Caco-2 (cell line): ENCODE measurements around the gene LYPD6. TPM values are rescaled to one million over a fixed set of nuclear protein-coding genes. Genes with fewer than 3 reads are reported as not detected.

Source experiments
- BruUV-seq: library from RNA; stranded (reverse); fragments of 400-500 nt; replicated peaks from 2 replicates; lab custom pipeline; 2021; lab: Mats Ljungman, UMichigan
- CTCF ChIA-PET: fragments of 300-600 bp; sonication (Branson Sonifier 250); formaldehyde crosslinking; loops from one replicate; lab custom pipeline; 2022; ENCODE audit warnings: antibody characterized with exemption; lab: Charles Lee
- POLR2A ChIA-PET: fragments of 300-600 bp; sonication (Branson Sonifier 250); formaldehyde crosslinking; loops from one replicate; lab custom pipeline; 2022; ENCODE audit warnings: antibody characterized with exemption; lab: Charles Lee
- DNase-seq, 2 experiments: peaks; one replicate each; pipeline versions ENCODE4 v3.0.0 to v3.0.0-alpha.2; 2020 to 2022
- H3K27me3 ChIP-seq: replicated peaks from 2 replicates; pipeline ENCODE4 v1.6.0; 2011; ENCODE audit warnings: low read length; ENCODE audit not compliant: control insufficient read depth, insufficient read depth
- H3K36me3 ChIP-seq: 2 replicates; pipeline ENCODE4 v1.5.1; 2011; ENCODE audit warnings: low read length; ENCODE audit not compliant: control insufficient read depth, insufficient read depth
- H3K4me1 ChIP-seq: fragments of 250-450 bp; sonication (Bioruptor Pico); 2 replicates; pipeline ENCODE4 v1.5.1; 2020; ENCODE audit warnings: mild to moderate bottlenecking
- H3K4me3 ChIP-seq: 2 replicates; pipeline ENCODE4 v1.5.1; 2011; ENCODE audit warnings: low read depth, mild to moderate bottlenecking, control low read depth, low read length
- H3K9me3 ChIP-seq: fragments of 250-450 bp; sonication (Bioruptor Pico); 2 replicates; pipeline ENCODE4 v1.5.1; 2020; ENCODE audit warnings: mild to moderate bottlenecking, moderate library complexity
- H3K27ac Mint-ChIP-seq: one replicate; pipeline ENCODE4 v1.8.0; 2022; ENCODE audit warnings: mixed read lengths; ENCODE audit not compliant: unreplicated experiment
- H3K27me3 Mint-ChIP-seq: one replicate; pipeline ENCODE4 v1.8.0; 2022; ENCODE audit warnings: mixed read lengths; ENCODE audit not compliant: insufficient read depth, unreplicated experiment
- H3K36me3 Mint-ChIP-seq: one replicate; pipeline ENCODE4 v1.8.0; 2022; ENCODE audit warnings: mild to moderate bottlenecking, mixed read lengths; ENCODE audit not compliant: insufficient read depth, unreplicated experiment
- H3K4me1 Mint-ChIP-seq: one replicate; pipeline ENCODE4 v1.8.0; 2022; ENCODE audit warnings: low read depth, mixed read lengths; ENCODE audit not compliant: unreplicated experiment
- H3K4me3 Mint-ChIP-seq: one replicate; pipeline ENCODE4 v1.8.0; 2022; ENCODE audit warnings: mild to moderate bottlenecking, moderate library complexity, mixed read lengths; ENCODE audit not compliant: unreplicated experiment
- H3K9me3 Mint-ChIP-seq: one replicate; pipeline ENCODE4 v1.8.0; 2022; ENCODE audit warnings: mixed read lengths; ENCODE audit not compliant: unreplicated experiment
- intact Hi-C: fragments of 100-400 bp; cut with micrococcal nuclease; formaldehyde crosslinking; loops from one replicate; pipeline ENCODE4 v1.10.0; 2022; ENCODE audit not compliant: unreplicated experiment
- total RNA-seq: library from RNA; stranded (reverse); gene quantifications from 2 replicates; pipeline ENCODE4 v1.2.3, GENCODE V29; 2022
- TF ChIP-seq, protein P1 (sequence below), 2 experiments: fragments of 200-600 bp in 1 of 2; IDR thresholded peaks; 1 replicate in 1 of 2; 2 replicates in 1 of 2; pipeline versions ENCODE4 v1.5.1 to v1.8.0; 2011 to 2022; ENCODE audit warnings: antibody characterized with exemption in 1 of 2, control low read depth in 1 of 2, inconsistent platforms in 1 of 2, low read depth in 1 of 2, low read length in 1 of 2, mild to moderate bottlenecking in 1 of 2, moderate library complexity in 1 of 2; ENCODE audit not compliant: insufficient read depth in 1 of 2, severe bottlenecking in 1 of 2, unreplicated experiment in 1 of 2

Gene LYPD6
- total RNA-seq, 1 experiment from 2014 or later, result 9.0 TPM

DNA sequence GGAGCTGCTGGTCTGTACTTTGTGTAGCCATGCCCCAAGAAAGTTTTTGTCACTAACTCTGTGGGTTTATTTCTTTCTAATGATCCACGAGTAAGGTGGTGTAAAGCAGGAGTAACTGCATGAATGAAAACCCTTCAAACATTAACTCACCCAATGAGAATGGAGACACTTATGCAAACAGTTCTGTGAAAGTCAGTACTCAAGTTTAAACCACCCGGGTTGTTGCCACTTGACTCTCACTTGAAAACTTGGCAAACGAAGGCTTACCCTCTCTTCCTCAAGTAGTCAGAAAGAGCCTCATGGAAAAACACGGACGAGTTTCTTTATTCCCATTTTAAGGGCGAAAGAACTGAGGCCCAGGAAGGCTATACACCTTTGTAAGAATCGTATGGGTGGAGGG is 139.7 kb downstream of the LYPD6 start:
- POLR2A ChIA-PET, result no interaction called here
- DNase-seq, result no peak
- TF ChIP-seq, protein P1, sequence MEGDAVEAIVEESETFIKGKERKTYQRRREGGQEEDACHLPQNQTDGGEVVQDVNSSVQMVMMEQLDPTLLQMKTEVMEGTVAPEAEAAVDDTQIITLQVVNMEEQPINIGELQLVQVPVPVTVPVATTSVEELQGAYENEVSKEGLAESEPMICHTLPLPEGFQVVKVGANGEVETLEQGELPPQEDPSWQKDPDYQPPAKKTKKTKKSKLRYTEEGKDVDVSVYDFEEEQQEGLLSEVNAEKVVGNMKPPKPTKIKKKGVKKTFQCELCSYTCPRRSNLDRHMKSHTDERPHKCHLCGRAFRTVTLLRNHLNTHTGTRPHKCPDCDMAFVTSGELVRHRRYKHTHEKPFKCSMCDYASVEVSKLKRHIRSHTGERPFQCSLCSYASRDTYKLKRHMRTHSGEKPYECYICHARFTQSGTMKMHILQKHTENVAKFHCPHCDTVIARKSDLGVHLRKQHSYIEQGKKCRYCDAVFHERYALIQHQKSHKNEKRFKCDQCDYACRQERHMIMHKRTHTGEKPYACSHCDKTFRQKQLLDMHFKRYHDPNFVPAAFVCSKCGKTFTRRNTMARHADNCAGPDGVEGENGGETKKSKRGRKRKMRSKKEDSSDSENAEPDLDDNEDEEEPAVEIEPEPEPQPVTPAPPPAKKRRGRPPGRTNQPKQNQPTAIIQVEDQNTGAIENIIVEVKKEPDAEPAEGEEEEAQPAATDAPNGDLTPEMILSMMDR (IDR thresholded peaks at IDR 0.05; ENCODE audit: insufficient read depth in 1 of 2, low read depth in 1 of 2, low read length in 1 of 2, severe bottlenecking in 1 of 2, unreplicated experiment in 1 of 2), result no peak
- H3K4me1 Mint-ChIP-seq, result peaks cover 28% of the 10 kb centered on the region
- peaks cover 15% of the 10 kb centered on the region for H3K9me3 ChIP-seq
- no peaks in the 10 kb centered on the region for H3K36me3 ChIP-seq
- CTCF ChIA-PET, result no interaction called here
- intact Hi-C loops, result no loop called here
- no peak overlapping the region for H3K4me3 Mint-ChIP-seq
- H3K27ac Mint-ChIP-seq, result no peak overlapping the region
- no TSS peak for BruUV-seq
- H3K9me3 Mint-ChIP-seq, result peaks cover 13% of the 10 kb centered on the region
- no peak overlapping the region for H3K4me3 ChIP-seq
- peaks cover 14% of the 10 kb centered on the region for H3K36me3 Mint-ChIP-seq
- peaks cover 28% of the 10 kb centered on the region for H3K4me1 ChIP-seq
- no peaks in the 10 kb centered on the region for H3K27me3 ChIP-seq
- H3K27me3 Mint-ChIP-seq, result no peaks in the 10 kb centered on the region

DNA sequence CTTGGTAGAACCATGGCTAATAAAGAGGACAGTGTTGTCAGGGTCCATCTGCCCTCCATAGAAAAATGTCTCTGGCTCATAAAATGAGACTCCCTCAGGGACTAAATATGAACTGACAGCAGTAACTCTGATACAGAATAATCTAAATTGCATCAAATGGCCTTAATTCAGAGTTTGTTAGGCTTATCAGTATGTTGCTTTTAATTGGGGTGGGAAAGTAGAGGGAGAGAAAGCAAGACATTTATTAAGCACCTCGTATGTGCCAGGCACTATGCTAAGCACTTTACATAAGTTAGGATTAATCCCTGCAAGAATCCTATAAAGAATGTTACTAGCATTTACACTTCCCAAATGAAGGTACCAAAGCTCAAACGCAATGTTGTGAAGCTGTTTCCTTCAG is 142.0 kb downstream of the LYPD6 start:
- TF ChIP-seq, protein P1 (IDR thresholded peaks at IDR 0.05; ENCODE audit: insufficient read depth in 1 of 2, low read depth in 1 of 2, low read length in 1 of 2, severe bottlenecking in 1 of 2, unreplicated experiment in 1 of 2), result no peak
- POLR2A ChIA-PET, result no interaction called here
- Histone ChIP-seq H3K4me3 (no peak overlapping the region), H3K27me3 (no peaks in the 10 kb centered on the region), H3K36me3 (no peaks in the 10 kb centered on the region), H3K9me3 (peaks cover 9% of the 10 kb centered on the region), H3K4me1 (peaks cover 5% of the 10 kb centered on the region)
- peaks cover 12% of the 10 kb centered on the region for H3K4me1 Mint-ChIP-seq
- no peak for DNase-seq
- H3K27me3 Mint-ChIP-seq, result no peaks in the 10 kb centered on the region
- no peak overlapping the region for H3K4me3 Mint-ChIP-seq
- peaks cover 13% of the 10 kb centered on the region for H3K9me3 Mint-ChIP-seq
- H3K27ac Mint-ChIP-seq, result no peak overlapping the region
- peaks cover 14% of the 10 kb centered on the region for H3K36me3 Mint-ChIP-seq
- BruUV-seq, result no TSS peak
- CTCF ChIA-PET, result no interaction called here
- intact Hi-C loops, result no loop called here

DNA sequence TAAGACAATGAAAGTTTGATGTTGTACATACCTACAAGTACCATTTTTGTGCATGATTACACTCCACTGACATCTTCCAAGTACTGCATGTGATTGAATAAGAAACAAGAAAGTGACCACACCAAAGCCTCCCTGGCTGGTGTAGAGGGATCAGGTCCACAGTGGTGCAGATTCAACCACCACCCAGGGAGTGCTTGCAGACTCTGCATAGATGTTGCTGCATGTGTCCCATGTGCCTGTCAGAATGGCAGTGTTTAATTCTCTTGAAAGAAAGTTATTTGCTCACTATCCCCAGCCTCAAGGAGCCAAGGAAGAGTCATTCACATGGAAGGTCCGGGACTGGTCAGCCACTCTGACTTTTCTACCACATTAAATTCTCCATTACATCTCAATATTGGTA is 142.7 kb downstream of the LYPD6 start:
- intact Hi-C loops, result no loop called here
- H3K4me1 Mint-ChIP-seq, result peaks cover 8% of the 10 kb centered on the region
- H3K9me3 Mint-ChIP-seq, result peaks cover 9% of the 10 kb centered on the region
- ChIA-PET POLR2A (no interaction called here), CTCF (no interaction called here)
- Histone ChIP-seq H3K36me3 (no peaks in the 10 kb centered on the region), H3K27me3 (no peaks in the 10 kb centered on the region), H3K4me1 (no peaks in the 10 kb centered on the region), H3K9me3 (peaks cover 4% of the 10 kb centered on the region; the same call in 1 of the 2 replicates), H3K4me3 (no peak overlapping the region)
- no peak for DNase-seq
- H3K4me3 Mint-ChIP-seq, result no peak overlapping the region
- peaks cover 11% of the 10 kb centered on the region for H3K36me3 Mint-ChIP-seq
- H3K27ac Mint-ChIP-seq, result no peak overlapping the region
- TF ChIP-seq, protein P1 (IDR thresholded peaks at IDR 0.05; ENCODE audit: insufficient read depth in 1 of 2, low read depth in 1 of 2, low read length in 1 of 2, severe bottlenecking in 1 of 2, unreplicated experiment in 1 of 2), result no peak
- BruUV-seq, result no TSS peak
- no peaks in the 10 kb centered on the region for H3K27me3 Mint-ChIP-seq
